KOPT-K1 (cell line): ENCODE measurements around the gene BANK1.
"Not testable (repeated sequence)": the region's sequence is repeated elsewhere in the genome, so short reads cannot be mapped to it uniquely, and the experiment has no call there.

Experiments
- H3K27ac ChIP-seq: fragments of 200-600 bp; sonication (generic); 2 replicates; pipeline ENCODE4 v1.5.1; 2016; ENCODE audit warnings: antibody characterized with exemption, mild to moderate bottlenecking, low read depth, low read length; ENCODE audit not compliant: poor library complexity, severe bottlenecking
- H3K36me3 ChIP-seq: fragments of 200-600 bp; sonication (generic); 2 replicates; pipeline ENCODE4 v1.5.1; 2017; ENCODE audit warnings: antibody characterized with exemption, mild to moderate bottlenecking, low read length, moderate library complexity; ENCODE audit not compliant: insufficient read depth
- H3K9me3 ChIP-seq: fragments of 200-600 bp; sonication (generic); 2 replicates; pipeline ENCODE4 v1.5.1; 2017; ENCODE audit warnings: antibody characterized with exemption, low read length, mild to moderate bottlenecking; ENCODE audit not compliant: insufficient read depth, poor library complexity, severe bottlenecking

Gene BANK1

GRCh38 chr4:101905527-101905926 is 115.0 kb downstream of the BANK1 start:
- not testable (repeated sequence) for H3K36me3 ChIP-seq, H3K27ac ChIP-seq, H3K9me3 ChIP-seq

GRCh38 chr4:101910786-101911373 is 120.3 kb downstream of the BANK1 start:
- Histone ChIP-seq H3K27ac (no peak overlapping the region), H3K9me3 (no peaks in the 10 kb centered on the region), H3K36me3 (no peaks in the 10 kb centered on the region)

DNA sequence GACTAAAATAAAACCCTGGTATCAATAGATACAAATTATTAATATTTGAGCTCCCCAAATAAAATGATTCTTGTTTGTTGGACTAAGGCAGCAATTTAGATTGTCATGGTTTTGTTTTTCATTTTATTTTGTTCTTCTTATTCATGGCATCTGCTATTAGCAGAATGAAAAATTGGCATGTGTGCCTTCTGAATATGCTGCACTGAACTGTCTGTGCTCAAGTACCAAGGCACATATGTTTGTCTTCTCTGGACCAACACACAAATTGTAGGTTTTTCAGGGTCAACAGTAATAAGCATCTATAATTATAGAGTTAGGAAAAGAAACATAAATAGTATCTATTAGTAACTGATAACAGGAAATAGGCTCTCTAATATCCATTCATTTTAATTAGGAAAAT is 121.1 kb downstream of the BANK1 start:
- Histone ChIP-seq H3K9me3 (no peaks in the 10 kb centered on the region), H3K27ac (no peak overlapping the region), H3K36me3 (no peaks in the 10 kb centered on the region)

DNA sequence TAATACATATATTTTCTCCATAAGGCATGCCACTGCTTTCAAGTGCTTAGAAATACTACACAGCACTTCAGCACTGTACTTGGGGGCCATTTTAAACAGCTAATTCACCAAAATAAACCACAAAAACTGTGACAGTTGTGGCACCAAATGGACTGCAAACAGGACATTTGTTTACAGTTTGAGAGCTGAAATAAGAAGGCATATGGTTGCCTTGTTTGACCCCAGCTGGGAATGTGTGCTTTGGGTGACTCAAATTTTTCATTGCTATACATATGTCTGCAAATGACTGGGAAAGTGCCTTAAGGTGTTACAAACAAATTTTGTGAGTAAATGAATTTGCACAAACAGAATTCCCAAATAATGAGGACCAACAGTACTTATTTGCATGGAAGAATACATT is 124.2 kb downstream of the BANK1 start:
- no peaks in the 10 kb centered on the region for H3K9me3 ChIP-seq
- no peak overlapping the region for H3K27ac ChIP-seq
- no peaks in the 10 kb centered on the region for H3K36me3 ChIP-seq

GRCh38 chr4:101919373-101919977 is 128.9 kb downstream of the BANK1 start:
- Histone ChIP-seq H3K27ac (no peak overlapping the region), H3K36me3 (no peaks in the 10 kb centered on the region), H3K9me3 (no peaks in the 10 kb centered on the region)

- Histone ChIP-seq H3K36me3 (no peaks in the 10 kb centered on the region), H3K9me3 (no peaks in the 10 kb centered on the region), H3K27ac (no peak overlapping the region)
Measured at GRCh38 chr4:101921370-101921769, 130.8 kb downstream of the BANK1 start.

- no peaks in the 10 kb centered on the region for H3K36me3 ChIP-seq
- H3K27ac ChIP-seq: no peak overlapping the region
- no peaks in the 10 kb centered on the region for H3K9me3 ChIP-seq
Measured at GRCh38 chr4:101931619-101932018, 141.1 kb downstream of the BANK1 start.

DNA sequence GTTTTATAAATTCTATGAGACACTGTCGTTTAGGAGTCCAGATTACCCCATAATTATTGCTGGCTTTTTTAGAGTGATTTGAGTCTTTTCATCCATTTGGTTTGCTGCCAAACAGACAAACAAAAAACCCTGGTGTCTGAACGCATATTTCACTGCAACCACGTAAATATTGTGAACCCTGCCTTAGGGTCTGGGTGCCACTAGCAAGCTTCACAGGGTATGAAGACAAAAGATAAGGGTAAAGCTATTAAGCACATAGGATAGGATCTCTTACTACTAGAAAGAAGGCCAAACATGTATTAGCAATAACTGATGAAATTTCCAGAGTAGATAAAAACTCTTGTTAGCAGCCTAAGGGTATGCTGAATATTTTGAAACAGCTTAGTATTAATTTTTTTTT is 143.3 kb downstream of the BANK1 start:
- H3K27ac ChIP-seq: no peak overlapping the region
- no peaks in the 10 kb centered on the region for H3K9me3 ChIP-seq
- no peaks in the 10 kb centered on the region for H3K36me3 ChIP-seq

- H3K9me3 ChIP-seq: no peaks in the 10 kb centered on the region
- H3K36me3 ChIP-seq: no peaks in the 10 kb centered on the region
- H3K27ac ChIP-seq: no peak overlapping the region
Measured at GRCh38 chr4:101938836-101939235, 148.3 kb downstream of the BANK1 start.

GRCh38 chr4:101941816-101942358 is 151.4 kb downstream of the BANK1 start:
- Histone ChIP-seq H3K36me3 (no peaks in the 10 kb centered on the region), H3K9me3 (no peaks in the 10 kb centered on the region), H3K27ac (no peak overlapping the region)

GRCh38 chr4:101942891-101943290 is 152.4 kb downstream of the BANK1 start:
- no peak overlapping the region for H3K27ac ChIP-seq
- H3K9me3 ChIP-seq: no peaks in the 10 kb centered on the region
- no peaks in the 10 kb centered on the region for H3K36me3 ChIP-seq

DNA sequence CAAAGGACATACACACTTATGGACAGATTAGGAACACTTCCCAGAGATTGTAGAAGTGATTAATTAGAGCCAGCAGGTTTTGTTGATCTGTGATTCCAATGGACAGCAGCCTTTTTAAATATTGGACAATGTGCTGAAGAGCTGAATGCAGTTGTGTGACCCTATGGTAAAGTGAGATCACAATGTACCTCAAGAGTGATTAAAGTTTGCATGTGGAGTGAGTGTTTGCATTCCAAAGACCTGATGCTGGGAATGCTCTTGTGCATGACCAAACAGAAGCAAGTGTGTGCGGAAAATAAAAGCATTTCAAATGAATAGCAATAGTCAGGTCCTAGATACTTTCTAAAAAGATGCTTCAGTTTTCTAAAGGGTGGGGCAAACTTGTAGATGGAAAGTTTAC is 154.1 kb downstream of the BANK1 start:
- Histone ChIP-seq H3K36me3 (no peaks in the 10 kb centered on the region), H3K27ac (no peak overlapping the region), H3K9me3 (no peaks in the 10 kb centered on the region)

DNA sequence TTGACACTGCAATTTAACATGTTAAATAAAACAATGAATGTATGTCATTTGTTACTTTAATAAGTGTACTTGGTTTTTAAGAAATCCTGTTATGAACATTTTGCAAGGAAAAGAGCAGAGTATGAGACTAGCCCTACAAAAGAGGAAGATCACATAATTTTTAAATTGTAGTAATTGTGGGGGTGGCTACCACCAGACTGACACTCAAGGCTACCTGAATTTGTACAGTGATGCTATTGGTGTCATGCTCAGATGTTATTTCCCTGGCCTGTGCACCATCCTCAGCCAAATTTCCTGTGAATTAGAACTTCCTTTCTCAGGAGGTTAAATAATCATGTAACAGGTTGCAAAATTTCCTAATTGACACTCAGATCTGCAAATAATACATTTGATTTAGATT is 157.5 kb downstream of the BANK1 start:
- Histone ChIP-seq H3K9me3 (no peaks in the 10 kb centered on the region), H3K27ac (no peak overlapping the region)

DNA sequence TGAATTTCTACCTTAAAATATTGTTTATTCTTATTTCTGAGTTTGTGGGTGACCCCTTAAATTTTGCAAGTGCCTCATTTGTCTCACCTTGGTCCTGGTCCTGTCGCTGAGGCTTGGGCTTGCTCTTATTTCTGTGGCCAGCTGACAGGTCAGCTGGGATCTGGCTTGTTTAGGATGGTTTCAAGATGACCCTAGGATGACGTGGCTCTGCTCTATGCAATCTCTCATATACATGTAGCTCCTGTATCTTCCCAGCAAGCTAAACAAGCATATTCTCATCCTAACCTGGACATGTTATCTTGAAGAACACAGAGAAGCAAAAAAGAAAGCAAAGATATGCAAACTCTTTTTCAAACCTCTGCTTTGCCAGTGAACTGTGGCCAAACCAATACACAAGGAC is 158.4 kb downstream of the BANK1 start:
- Histone ChIP-seq H3K27ac (no peak overlapping the region), H3K36me3 (no peaks in the 10 kb centered on the region), H3K9me3 (no peaks in the 10 kb centered on the region)

More for the DNA sequence above, 157.5 kb downstream of the BANK1 start:
- no peaks in the 10 kb centered on the region for H3K36me3 ChIP-seq

GRCh38 chr4:101950258-101950979 is 159.9 kb downstream of the BANK1 start:
- no peak overlapping the region for H3K27ac ChIP-seq
- no peaks in the 10 kb centered on the region for H3K9me3 ChIP-seq
- no peaks in the 10 kb centered on the region for H3K36me3 ChIP-seq
